Keratinocyte (primary cell): Measurements from ENCODE around the gene BCO1. TPM values are rescaled to one million over a fixed set of nuclear protein-coding genes. Genes with fewer than 3 reads are reported as not detected.

Experiments used
- DNase-seq: peaks from one replicate; pipeline ENCODE4 v3.0.0-alpha.2; 2011; ENCODE audit warnings: low read depth, missing footprints, low spot score
- FAIRE-seq: peaks from 2 replicates; lab custom pipeline; 2011; peaks lifted over from hg19 to GRCh38; lab: Jason Lieb, UNC
- H2AFZ ChIP-seq: 2 replicates; pipeline ENCODE4 v1.6.0; 2012; ENCODE audit warnings: low read length, control low read depth, inconsistent platforms; ENCODE audit not compliant: control insufficient read depth
- H3K27ac ChIP-seq: 2 replicates; pipeline ENCODE4 v1.5.1; 2011; ENCODE audit warnings: low read length; ENCODE audit not compliant: control insufficient read depth, insufficient read depth
- H3K27me3 ChIP-seq: 3 replicates; pipeline ENCODE4 v1.6.0; 2011; ENCODE audit warnings: low read length; ENCODE audit not compliant: control insufficient read depth, insufficient read depth; ENCODE audit errors: extremely low read depth
- H3K36me3 ChIP-seq, 2 experiments: 2 replicates in 1 of 2; 3 replicates in 1 of 2; pipeline ENCODE4 v1.5.1; 2011; ENCODE audit warnings: low read length in 2 of 2, mild to moderate bottlenecking in 1 of 2; ENCODE audit not compliant: control insufficient read depth in 2 of 2, insufficient read depth in 2 of 2; ENCODE audit errors: extremely low read depth in 1 of 2
- H3K4me1 ChIP-seq: 3 replicates; pipeline ENCODE4 v1.5.1; 2011; ENCODE audit warnings: low read length; ENCODE audit not compliant: control insufficient read depth, insufficient read depth; ENCODE audit errors: extremely low read depth
- H3K4me2 ChIP-seq: 3 replicates; pipeline ENCODE4 v1.6.0; 2011; ENCODE audit warnings: low read depth, low read length; ENCODE audit not compliant: control insufficient read depth, insufficient read depth; ENCODE audit errors: extremely low read depth
- H3K4me3 ChIP-seq, 3 experiments: fragments of 200-600 bp in 1 of 3; sonication (generic) in 1 of 3; 2 replicates in 2 of 3; 3 replicates in 1 of 3; pipeline ENCODE4 v1.5.1; 2011 to 2016; ENCODE audit warnings: low read length in 3 of 3, mild to moderate bottlenecking in 3 of 3, control low read depth in 2 of 3, inconsistent platforms in 1 of 3, low read depth in 1 of 3, mixed read lengths in 1 of 3, mixed run types in 1 of 3, moderate library complexity in 1 of 3; ENCODE audit not compliant: control insufficient read depth in 2 of 3, insufficient read depth in 2 of 3; ENCODE audit errors: extremely low read depth in 1 of 3
- H3K79me2 ChIP-seq: 2 replicates; pipeline ENCODE4 v1.6.0; 2012; ENCODE audit warnings: low read length; ENCODE audit not compliant: control insufficient read depth, insufficient read depth
- H3K9ac ChIP-seq: 3 replicates; pipeline ENCODE4 v1.6.0; 2011; ENCODE audit warnings: low read length; ENCODE audit not compliant: control insufficient read depth, insufficient read depth; ENCODE audit errors: extremely low read depth
- H3K9me1 ChIP-seq: 3 replicates; pipeline ENCODE4 v1.6.0; 2011; ENCODE audit warnings: low read length; ENCODE audit not compliant: control insufficient read depth, insufficient read depth; ENCODE audit errors: extremely low read depth
- H3K9me3 ChIP-seq: 2 replicates; pipeline ENCODE4 v1.5.1; 2012; ENCODE audit warnings: low read depth, low read length; ENCODE audit not compliant: control insufficient read depth
- H4K20me1 ChIP-seq: 3 replicates; pipeline ENCODE4 v1.6.0; 2011; ENCODE audit warnings: low read length; ENCODE audit not compliant: control insufficient read depth, insufficient read depth; ENCODE audit errors: extremely low read depth
- EZH2 ChIP-seq: IDR thresholded peaks from one replicate; pipeline ENCODE4 v1.6.1; 2012; ENCODE audit warnings: inconsistent platforms, mild to moderate bottlenecking, low read length, moderate library complexity
- dilution Hi-C: fragments of 300-500 bp; cut with MboI; formaldehyde crosslinking; loops from one replicate; pipeline ENCODE4 v1.7.0; 2020; ENCODE audit warnings: low sequenced_read_pairs; ENCODE audit not compliant: extremely low pct_ligation_motif_present
- polyA plus RNA-seq, 5 experiments: library from polyadenylated mRNA; depleted of rRNA in 3 of 5; stranded (reverse) in 3 of 5; stranded (forward) in 1 of 5; unstranded in 1 of 5; fragments of >200 nt; gene quantifications; 1 replicate in 1 of 5; 2 replicates in 3 of 5; 3 replicates in 1 of 5; pipeline versions ENCODE4 v1.2.1 to v1.2.3, GENCODE V29; 2011 to 2012; ENCODE audit warnings: missing spikeins in 2 of 5, low read depth in 1 of 5, low replicate concordance in 1 of 5
- TF ChIP-seq, protein P1 (sequence below), 3 experiments: IDR thresholded peaks in 1 of 3; conservative IDR thresholded peaks in 1 of 3; optimal IDR thresholded peaks in 1 of 3; 2 replicates in 2 of 3; 3 replicates in 1 of 3; pipeline versions ENCODE3 to v1.5.1; 2011; ENCODE audit warnings: low read length in 3 of 3, mild to moderate bottlenecking in 3 of 3, moderate library complexity in 2 of 3, control low read depth in 1 of 3, inconsistent platforms in 1 of 3; ENCODE audit not compliant: insufficient read depth in 2 of 3; ENCODE audit errors: extremely low read depth in 1 of 3

Gene BCO1
- polyA plus RNA-seq, 1 donor (not counting 4 experiments of a cell fraction or from before 2014, with no cell fraction given): 0.07 TPM

DNA sequence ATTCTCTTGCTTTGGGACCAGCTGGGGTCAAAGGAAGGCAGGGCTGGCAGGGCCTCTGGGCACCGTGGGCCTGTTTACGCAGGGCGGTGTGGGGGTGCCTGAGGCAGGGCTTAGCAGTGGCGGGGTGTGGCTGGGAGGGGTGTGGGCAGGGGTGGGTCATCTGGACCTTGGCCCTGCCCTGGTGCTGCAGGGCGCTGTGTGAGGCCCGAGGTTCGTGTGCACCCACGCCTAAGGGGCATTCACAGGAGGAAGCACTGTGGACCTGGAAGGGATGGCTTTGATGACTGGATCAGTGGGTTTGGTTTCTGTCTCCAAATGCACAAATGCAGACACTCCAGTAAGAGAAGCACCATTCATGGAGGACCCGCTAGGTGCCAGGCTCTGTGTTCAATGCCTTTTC, 37.3 kb downstream of the BCO1 start:
- no peaks in the 10 kb centered on the region for H3K9me3 ChIP-seq
- no peaks in the 10 kb centered on the region for H3K9me1 ChIP-seq
- DNase-seq (no peak), FAIRE-seq (no peak)
- no peak overlapping the region for H3K9ac ChIP-seq
- H2AFZ ChIP-seq: no peak overlapping the region
- peaks cover 7% of the 10 kb centered on the region for H3K4me1 ChIP-seq
- H4K20me1 ChIP-seq: no peaks in the 10 kb centered on the region
- TF ChIP-seq, protein P1, sequence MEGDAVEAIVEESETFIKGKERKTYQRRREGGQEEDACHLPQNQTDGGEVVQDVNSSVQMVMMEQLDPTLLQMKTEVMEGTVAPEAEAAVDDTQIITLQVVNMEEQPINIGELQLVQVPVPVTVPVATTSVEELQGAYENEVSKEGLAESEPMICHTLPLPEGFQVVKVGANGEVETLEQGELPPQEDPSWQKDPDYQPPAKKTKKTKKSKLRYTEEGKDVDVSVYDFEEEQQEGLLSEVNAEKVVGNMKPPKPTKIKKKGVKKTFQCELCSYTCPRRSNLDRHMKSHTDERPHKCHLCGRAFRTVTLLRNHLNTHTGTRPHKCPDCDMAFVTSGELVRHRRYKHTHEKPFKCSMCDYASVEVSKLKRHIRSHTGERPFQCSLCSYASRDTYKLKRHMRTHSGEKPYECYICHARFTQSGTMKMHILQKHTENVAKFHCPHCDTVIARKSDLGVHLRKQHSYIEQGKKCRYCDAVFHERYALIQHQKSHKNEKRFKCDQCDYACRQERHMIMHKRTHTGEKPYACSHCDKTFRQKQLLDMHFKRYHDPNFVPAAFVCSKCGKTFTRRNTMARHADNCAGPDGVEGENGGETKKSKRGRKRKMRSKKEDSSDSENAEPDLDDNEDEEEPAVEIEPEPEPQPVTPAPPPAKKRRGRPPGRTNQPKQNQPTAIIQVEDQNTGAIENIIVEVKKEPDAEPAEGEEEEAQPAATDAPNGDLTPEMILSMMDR (optimal IDR thresholded peaks at IDR 0.05 in 1 of 3, IDR thresholded peaks at IDR 0.05 in 1 of 3, conservative IDR thresholded peaks at IDR 0.05 in 1 of 3; ENCODE audit: extremely low read depth in 1 of 3, insufficient read depth in 2 of 3, low read length in 3 of 3): no peak
- no peak for TF ChIP-seq EZH2
- H3K4me2 ChIP-seq: no peak overlapping the region
- H3K36me3 ChIP-seq: no peaks in the 10 kb centered on the region
- no peak overlapping the region for H3K27ac ChIP-seq
- dilution Hi-C loops: no loop called here
- no peaks in the 10 kb centered on the region for H3K27me3 ChIP-seq
- H3K79me2 ChIP-seq: no peaks in the 10 kb centered on the region
- H3K4me3 ChIP-seq: no peak overlapping the region

DNA sequence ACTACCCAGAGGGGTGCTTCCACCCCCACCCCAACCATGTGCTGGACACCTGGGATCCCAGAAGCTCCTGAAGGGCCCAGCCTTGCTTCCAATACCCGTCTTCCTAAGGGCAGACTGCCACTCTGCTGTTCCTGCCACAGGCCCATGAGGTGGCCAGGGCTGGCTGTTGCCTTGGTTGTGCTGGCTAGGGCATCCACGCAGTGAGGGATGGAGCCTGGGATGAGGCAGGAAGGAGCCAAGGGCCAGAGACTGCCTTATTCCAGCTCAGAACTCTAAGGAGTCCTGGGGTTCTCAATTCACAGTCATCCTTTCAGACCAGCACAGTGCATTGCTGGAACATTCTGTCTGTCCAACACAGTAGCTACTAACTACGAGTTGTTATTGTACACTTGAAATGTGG, 37.8 kb downstream of the BCO1 start:
- TF ChIP-seq, protein P1 (optimal IDR thresholded peaks at IDR 0.05 in 1 of 3, IDR thresholded peaks at IDR 0.05 in 1 of 3, conservative IDR thresholded peaks at IDR 0.05 in 1 of 3; ENCODE audit: extremely low read depth in 1 of 3, insufficient read depth in 2 of 3, low read length in 3 of 3): no peak
- no peak for TF ChIP-seq EZH2
- dilution Hi-C loops: no loop called here
- H3K27ac ChIP-seq: no peak overlapping the region
- no peaks in the 10 kb centered on the region for H3K36me3 ChIP-seq
- DNase-seq (no peak), FAIRE-seq (no peak)
- H2AFZ ChIP-seq: no peak overlapping the region
- H3K9me3 ChIP-seq: no peaks in the 10 kb centered on the region
- no peak overlapping the region for H3K4me3 ChIP-seq
- peaks cover 7% of the 10 kb centered on the region for H3K4me1 ChIP-seq
- no peaks in the 10 kb centered on the region for H3K27me3 ChIP-seq
- no peaks in the 10 kb centered on the region for H3K79me2 ChIP-seq
- H4K20me1 ChIP-seq: no peaks in the 10 kb centered on the region
- no peak overlapping the region for H3K9ac ChIP-seq
- H3K9me1 ChIP-seq: no peaks in the 10 kb centered on the region
- no peak overlapping the region for H3K4me2 ChIP-seq
